Natural killer cell treated with Interleukin-12 subunit alpha and Interleukin-12 subunit beta and Interleukin-15 and Interleukin-18, amount 100 ng/mL, for 72 hours (primary cell): ENCODE measurements around the gene SNX9. TPM values are rescaled to one million over a fixed set of nuclear protein-coding genes. Genes with fewer than 3 reads are reported as not detected.

Experiments
- ATAC-seq, 2 donors: fragments of 150-1000 bp; cut with Tn5 transposase in 1 of 2; sonication (Bioruptor Pico), chemical (Tn5 transposase) in 1 of 2; 2 replicates each; pipeline ENCODE4 v1.10.0; 2021
- DNase-seq: peaks from one replicate; pipeline ENCODE4 v3.0.0; 2022; ENCODE audit warnings: low spot score
- H3K27ac Mint-ChIP-seq, 2 donors: 1 replicate in 1 of 2; 2 replicates in 1 of 2; pipeline ENCODE4 v1.8.0; 2022; ENCODE audit warnings: mixed read lengths in 2 of 2, mild to moderate bottlenecking in 1 of 2, moderate library complexity in 1 of 2
- H3K27me3 Mint-ChIP-seq, 2 donors: 1 replicate in 1 of 2; 2 replicates in 1 of 2; pipeline ENCODE4 v1.8.0; 2022; ENCODE audit warnings: mixed read lengths in 2 of 2
- H3K36me3 Mint-ChIP-seq: one replicate; pipeline ENCODE4 v1.8.0; 2022; ENCODE audit warnings: mixed read lengths
- H3K4me1 Mint-ChIP-seq, 2 donors: 1 replicate in 1 of 2; 2 replicates in 1 of 2; pipeline ENCODE4 v1.8.0; 2022; ENCODE audit warnings: low read depth in 2 of 2, mixed read lengths in 2 of 2, mild to moderate bottlenecking in 1 of 2
- H3K4me3 Mint-ChIP-seq: one replicate; pipeline ENCODE4 v1.8.0; 2022; ENCODE audit warnings: mixed read lengths
- H3K9me3 Mint-ChIP-seq: 2 replicates; pipeline ENCODE4 v1.8.0; 2022; ENCODE audit warnings: mixed read lengths
- total RNA-seq, 2 donors: library from RNA; stranded (reverse); gene quantifications; one replicate each; pipeline ENCODE4 v1.2.3, GENCODE V29; 2022

SNX9 gene
- total RNA-seq, 2 donors from 2014 or later: 5.4 to 14.6 TPM

DNA sequence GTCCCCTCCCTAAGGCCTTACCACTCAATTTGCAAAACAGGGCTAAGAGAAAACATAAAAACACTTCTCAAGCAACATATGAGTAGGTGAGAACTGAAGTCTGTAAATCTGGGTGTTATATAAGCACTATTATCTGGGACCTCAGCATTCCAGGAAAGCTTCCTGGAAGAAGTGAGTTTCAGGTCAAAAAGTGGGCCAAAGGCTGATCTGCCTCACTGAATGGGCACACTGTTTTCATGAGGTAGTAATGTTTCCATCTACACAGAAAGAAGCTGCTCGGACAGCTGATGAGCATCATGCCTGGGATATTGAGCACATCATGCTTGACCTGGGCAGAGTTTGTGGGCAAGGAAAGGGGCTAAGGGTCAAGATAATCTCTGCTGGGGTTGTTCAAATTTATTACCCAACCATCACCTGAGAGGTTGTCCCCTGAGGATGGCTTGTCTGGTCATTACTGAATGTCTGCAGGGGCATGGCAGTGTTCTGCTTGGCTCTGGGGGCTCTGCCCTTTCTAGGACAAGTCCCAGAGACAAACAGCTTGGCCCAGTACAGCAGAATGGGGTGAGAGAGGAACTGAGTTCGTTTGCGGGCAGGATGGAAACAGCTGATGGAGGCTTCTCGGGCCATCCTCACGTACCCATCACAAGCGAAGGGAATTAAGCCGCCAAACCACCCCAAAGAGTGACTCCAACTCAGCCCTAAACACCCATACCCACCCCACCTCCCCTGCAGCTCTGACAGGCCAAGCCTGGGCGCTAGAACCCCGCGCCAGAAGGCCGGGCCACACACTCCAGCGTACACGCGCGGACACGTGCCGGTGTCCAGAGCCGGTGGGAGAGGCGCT lies 157.5 kb downstream of the SNX9 start:
- Mint-ChIP-seq H3K36me3 (no peaks in the 10 kb centered on the region), H3K27me3 (no peaks in the 10 kb centered on the region), H3K9me3 (no peaks in the 10 kb centered on the region), H3K27ac (peak overlapping the region; percentile 1 to 46), H3K4me1 (peaks cover 18 to 23% of the 10 kb centered on the region in 2 donors), H3K4me3 (peak overlapping the region; percentile 70)
- no peak for ATAC-seq
- DNase-seq: no peak

DNA sequence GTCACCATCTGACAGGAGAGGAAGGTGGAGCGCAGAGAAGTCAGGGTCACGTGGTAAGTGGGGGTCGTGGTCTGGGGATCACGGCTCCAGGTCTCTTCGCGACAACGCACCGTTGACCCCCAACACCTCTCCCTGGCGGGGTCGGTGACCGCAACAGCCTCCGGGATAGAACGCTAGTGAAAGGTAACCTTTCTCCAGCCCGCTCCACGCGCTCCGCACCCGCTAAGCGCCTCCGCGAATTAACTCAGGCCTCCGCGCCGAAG lies 158.0 kb downstream of the SNX9 start:
- Mint-ChIP-seq H3K27me3 (no peaks in the 10 kb centered on the region), H3K9me3 (no peaks in the 10 kb centered on the region), H3K36me3 (no peaks in the 10 kb centered on the region), H3K4me3 (peak overlapping the region; percentile 70), H3K27ac (peak overlapping the region; percentile 1 to 46), H3K4me1 (peaks cover 18 to 23% of the 10 kb centered on the region in 2 donors)
- ATAC-seq: no peak
- no peak for DNase-seq

DNA sequence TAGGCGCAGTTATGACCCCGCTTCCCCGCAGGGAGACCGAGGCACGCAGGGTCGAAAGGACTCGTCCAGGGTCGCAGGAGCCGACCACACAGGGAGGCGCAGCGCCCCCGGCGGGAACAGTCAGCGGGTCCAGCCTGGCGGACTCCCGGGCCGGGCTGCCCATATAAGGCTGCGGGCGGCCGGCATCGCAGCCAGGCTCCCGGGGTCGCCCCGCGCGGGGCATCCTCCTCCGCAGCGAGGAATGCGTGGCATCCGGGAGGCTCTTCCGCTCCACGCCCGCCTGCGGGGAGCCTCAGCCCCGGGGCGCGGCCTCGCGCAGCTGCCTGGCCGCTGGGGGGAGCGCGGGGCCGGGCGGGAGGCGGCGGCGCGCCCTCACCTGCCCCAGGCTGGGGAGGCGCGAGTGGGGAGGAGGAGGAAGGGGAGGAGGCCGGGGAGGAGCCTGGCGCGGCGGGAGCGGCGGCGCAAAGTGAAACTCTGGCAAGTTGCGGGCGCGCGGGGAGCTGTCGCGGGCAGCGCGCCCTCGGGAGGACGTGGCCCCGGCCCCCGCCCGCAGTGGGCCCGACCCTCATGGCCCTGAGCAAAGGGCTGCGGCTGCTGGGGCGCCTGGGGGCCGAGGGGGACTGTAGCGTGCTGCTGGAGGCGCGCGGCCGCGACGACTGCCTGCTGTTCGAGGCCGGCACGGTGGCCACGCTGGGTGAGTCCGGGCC lies 158.5 kb downstream of the SNX9 start, which contains the start of gene SYNJ2:
TSS of gene SYNJ2 (plus strand) at position 469 of the 707 bp plus-strand sequence. CDS start at position 568, 99 bp downstream.
- peaks cover 18 to 23% of the 10 kb centered on the region in 2 donors for H3K4me1 Mint-ChIP-seq
- H3K9me3 Mint-ChIP-seq: no peaks in the 10 kb centered on the region
- ATAC-seq (peak; percentile 92 to 95), DNase-seq (peak; percentile 86)
- peak within 1 kb of the TSS; percentile 46 to 51 for H3K27ac Mint-ChIP-seq
- no peaks in the 10 kb centered on the region for H3K27me3 Mint-ChIP-seq
- peak within 1 kb of the TSS; percentile 70 for H3K4me3 Mint-ChIP-seq
- H3K36me3 Mint-ChIP-seq: no peaks in the 10 kb centered on the region

DNA sequence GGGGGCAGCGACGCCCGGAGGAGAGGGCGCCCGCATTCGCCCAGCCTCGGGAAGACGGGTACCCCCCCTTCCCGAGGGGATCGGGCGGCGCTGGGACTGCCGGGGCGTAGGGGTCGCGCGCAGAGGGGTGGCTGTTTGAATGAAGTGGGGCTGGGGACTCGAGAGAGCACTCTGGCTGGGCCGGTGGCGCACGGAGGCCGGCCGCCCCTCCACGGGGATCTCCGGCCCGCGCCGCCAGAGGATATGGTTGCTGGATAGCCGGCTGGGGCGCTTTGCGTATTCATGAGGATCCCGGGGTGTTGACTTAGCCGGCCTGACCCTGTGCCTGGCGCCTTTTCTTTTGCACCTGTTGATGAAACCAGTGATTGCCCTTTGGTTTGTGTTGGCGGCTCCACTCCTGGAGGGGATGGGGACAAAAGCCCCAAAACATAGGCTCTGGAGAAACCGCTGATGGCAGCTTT lies 159.1 kb downstream of the SNX9 start:
- Mint-ChIP-seq H3K4me1 (peaks cover 18 to 23% of the 10 kb centered on the region in 2 donors), H3K27ac (peak overlapping the region; percentile 17 to 51), H3K4me3 (peak overlapping the region; percentile 70), H3K36me3 (no peaks in the 10 kb centered on the region), H3K27me3 (no peaks in the 10 kb centered on the region), H3K9me3 (no peaks in the 10 kb centered on the region)
- ATAC-seq (peak; percentile 29 to 43), DNase-seq (peak; percentile 69)

DNA sequence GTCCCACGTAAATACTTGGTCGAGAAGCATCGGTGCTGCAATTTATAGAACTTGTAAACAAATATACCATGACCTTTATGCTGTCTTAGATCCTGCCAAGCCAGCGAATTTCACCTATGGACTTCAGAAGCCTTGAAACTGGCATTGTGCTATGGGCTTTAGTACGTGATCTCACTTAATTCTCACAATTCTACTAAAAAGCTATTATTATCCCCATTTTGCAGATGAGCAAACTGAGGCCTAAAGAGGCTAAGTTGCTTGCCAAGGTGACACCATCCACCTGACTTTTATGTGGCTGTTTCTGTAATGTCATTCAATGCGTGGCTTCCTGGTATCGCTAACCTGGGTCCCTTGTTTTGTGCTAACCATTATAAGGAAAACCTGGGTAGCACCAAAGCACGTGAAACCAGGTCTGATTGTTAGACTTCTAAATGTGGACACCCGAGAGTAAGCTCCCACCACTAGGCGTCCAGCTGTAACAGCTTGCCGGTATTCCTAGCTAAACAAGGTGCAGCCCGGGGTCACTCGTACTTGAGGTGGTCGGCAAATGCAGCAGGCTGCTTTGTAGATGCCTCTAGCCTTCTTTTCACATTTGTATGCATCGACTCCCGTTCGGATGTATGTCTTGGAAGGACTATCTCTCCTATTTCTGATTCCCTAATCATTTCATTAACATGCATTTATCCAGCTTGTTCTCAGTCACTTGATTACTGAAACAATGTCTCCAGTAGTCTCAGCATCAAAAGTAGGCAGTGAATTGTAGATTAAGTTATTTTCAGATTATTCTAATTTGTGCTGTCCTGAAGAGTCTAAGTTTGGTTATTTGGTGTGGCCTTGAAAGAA lies 159.7 kb downstream of the SNX9 start:
- no peaks in the 10 kb centered on the region for H3K27me3 Mint-ChIP-seq
- H3K9me3 Mint-ChIP-seq: no peaks in the 10 kb centered on the region
- peak overlapping the region; percentile 17 to 51 for H3K27ac Mint-ChIP-seq
- no peak for DNase-seq
- peaks cover 18 to 23% of the 10 kb centered on the region in 2 donors for H3K4me1 Mint-ChIP-seq
- peak overlapping the region; percentile 70 for H3K4me3 Mint-ChIP-seq
- no peaks in the 10 kb centered on the region for H3K36me3 Mint-ChIP-seq
- ATAC-seq: no peak

DNA sequence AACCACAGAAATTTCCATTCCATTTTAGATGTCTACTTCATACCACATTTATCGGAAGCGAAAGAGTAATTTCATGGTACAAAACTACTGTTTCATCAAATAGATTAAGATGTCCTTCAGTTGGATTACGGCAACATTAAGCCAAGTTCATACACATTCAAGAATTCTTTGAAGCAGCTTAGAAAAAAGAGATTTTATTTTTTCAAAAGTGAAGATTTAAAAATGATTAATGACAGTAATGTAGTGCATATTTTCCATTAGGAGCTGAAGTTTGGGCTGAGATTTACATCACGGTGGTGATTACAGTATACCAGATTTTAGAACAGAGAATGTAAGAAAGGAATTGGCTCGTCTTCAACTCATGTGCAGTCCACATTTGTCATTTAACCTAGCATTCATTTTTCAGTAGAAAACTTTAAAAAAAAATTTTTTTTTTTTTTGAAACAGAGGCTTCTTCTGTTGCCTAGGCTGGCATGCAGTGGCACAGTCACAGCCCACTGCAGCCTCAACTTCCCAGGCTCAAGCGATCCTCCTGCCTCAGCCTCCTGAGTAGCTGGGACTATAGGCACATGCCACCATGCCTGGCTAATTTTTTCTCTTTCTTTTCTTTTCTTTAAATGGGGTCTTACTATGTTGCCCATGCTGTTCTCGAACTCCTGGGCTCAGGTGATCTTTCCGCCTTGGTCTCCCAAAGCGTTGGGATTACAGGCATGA lies 160.5 kb downstream of the SNX9 start:
- no peaks in the 10 kb centered on the region for H3K36me3 Mint-ChIP-seq
- ATAC-seq (no peak), DNase-seq (no peak)
- peak overlapping the region; percentile 17 to 51 for H3K27ac Mint-ChIP-seq
- H3K27me3 Mint-ChIP-seq: no peaks in the 10 kb centered on the region
- H3K9me3 Mint-ChIP-seq: no peaks in the 10 kb centered on the region
- H3K4me1 Mint-ChIP-seq: peaks cover 25% of the 10 kb centered on the region in 2 donors
- peak overlapping the region; percentile 70 for H3K4me3 Mint-ChIP-seq

DNA sequence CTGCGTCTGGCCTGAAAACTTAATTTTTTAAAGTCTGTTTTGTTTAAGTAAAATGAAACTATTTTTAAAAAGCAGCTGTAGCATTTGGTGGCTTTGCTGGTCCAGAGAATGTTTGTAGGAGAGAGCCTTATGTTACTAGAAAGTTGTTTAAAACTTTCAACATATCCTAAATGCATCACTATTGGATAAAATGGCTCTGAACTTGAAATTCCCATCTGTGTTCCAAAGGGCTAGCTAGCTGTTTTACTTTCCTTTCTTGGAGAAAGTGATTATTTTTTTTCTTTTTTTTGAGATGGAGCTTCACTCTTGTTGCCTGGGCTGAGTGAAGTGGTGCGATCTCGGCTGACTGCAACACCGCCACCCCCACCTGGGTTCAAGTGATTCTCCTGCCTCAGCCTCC lies 161.1 kb downstream of the SNX9 start:
- Mint-ChIP-seq H3K27me3 (no peaks in the 10 kb centered on the region), H3K36me3 (no peaks in the 10 kb centered on the region), H3K9me3 (no peaks in the 10 kb centered on the region), H3K4me3 (peak overlapping the region; percentile 50), H3K27ac (peak overlapping the region in 1 of 2 donors; percentile 51), H3K4me1 (peaks cover 28 to 30% of the 10 kb centered on the region in 2 donors)
- ATAC-seq: no peak
- no peak for DNase-seq

DNA sequence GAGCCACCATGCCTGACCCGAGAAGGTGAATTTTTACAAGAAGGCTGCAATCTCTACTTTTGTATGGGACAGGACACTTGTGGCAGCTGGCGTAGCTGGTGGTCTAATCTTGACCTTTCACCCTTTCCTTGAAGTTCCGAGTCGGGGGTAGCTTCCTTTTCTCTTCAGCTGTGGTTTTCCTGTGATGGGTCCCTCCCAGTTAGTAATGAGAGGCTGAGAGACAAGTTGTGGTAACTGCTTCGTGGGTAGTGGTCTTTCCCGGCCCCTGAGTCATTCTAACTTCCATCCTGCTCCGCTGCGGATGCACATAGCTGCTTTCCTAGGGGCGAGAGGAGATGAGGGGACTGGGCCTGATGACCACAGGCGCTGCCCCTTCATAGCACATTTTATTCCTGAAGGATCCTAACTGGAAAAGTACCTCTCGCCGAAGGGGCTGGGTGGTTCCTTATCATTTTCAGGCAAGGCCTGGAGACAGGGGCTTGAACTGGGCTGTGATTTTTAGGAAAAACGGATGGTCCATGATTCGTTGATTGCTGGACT lies 161.7 kb downstream of the SNX9 start:
- ATAC-seq: no peak

DNA sequence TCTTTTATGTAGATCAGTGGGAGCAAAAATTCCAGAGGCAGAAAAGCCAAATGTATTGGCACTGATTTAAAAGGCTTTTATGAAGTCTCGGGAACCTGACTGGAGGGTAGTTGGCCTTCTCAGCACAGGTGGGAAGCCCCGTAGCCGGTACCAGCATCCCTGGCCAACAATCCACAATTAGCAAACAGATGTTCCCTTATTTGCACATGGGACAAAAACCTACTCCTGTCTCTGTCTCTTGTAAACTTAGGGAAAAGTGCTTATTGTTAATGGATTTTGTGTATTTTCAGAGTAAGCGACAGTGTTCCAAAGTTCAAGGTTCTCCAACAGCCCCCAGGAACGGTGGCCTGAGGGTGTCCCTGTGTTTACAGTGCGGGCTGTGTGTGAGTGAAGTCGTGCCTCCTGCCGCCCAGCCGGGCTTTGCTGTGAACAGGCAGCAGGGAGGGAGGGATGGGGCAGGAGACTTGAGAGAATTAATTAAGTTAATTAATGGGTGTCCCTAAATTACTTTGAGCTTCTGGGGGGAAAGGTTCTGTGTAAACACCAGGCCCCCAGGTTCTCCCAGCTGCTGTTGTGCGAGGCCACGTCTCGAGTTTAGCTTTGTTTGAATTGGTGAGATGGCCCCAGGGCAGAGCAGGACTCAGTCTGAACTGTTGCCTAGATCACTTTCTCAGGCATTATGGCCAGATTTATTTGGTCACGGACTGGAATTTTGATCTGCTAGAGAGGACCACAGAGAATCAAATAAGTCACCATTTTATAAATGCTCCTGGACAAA lies 162.5 kb downstream of the SNX9 start:
- peaks cover 30 to 33% of the 10 kb centered on the region in 2 donors for H3K4me1 Mint-ChIP-seq
- peak overlapping the region in 1 of 2 donors; percentile 51 for H3K27ac Mint-ChIP-seq
- H3K9me3 Mint-ChIP-seq: no peaks in the 10 kb centered on the region
- no peaks in the 10 kb centered on the region for H3K27me3 Mint-ChIP-seq
- H3K4me3 Mint-ChIP-seq: peak overlapping the region; percentile 50
- ATAC-seq: no peak
- no peak for DNase-seq
- H3K36me3 Mint-ChIP-seq: no peaks in the 10 kb centered on the region

More for the DNA sequence above, 161.7 kb downstream of the SNX9 start:
- Mint-ChIP-seq H3K27me3 (no peaks in the 10 kb centered on the region), H3K4me1 (peaks cover 28 to 32% of the 10 kb centered on the region in 2 donors), H3K36me3 (no peaks in the 10 kb centered on the region), H3K27ac (peak overlapping the region in 1 of 2 donors; percentile 51), H3K4me3 (peak overlapping the region; percentile 50), H3K9me3 (no peaks in the 10 kb centered on the region)
- DNase-seq: no peak

DNA sequence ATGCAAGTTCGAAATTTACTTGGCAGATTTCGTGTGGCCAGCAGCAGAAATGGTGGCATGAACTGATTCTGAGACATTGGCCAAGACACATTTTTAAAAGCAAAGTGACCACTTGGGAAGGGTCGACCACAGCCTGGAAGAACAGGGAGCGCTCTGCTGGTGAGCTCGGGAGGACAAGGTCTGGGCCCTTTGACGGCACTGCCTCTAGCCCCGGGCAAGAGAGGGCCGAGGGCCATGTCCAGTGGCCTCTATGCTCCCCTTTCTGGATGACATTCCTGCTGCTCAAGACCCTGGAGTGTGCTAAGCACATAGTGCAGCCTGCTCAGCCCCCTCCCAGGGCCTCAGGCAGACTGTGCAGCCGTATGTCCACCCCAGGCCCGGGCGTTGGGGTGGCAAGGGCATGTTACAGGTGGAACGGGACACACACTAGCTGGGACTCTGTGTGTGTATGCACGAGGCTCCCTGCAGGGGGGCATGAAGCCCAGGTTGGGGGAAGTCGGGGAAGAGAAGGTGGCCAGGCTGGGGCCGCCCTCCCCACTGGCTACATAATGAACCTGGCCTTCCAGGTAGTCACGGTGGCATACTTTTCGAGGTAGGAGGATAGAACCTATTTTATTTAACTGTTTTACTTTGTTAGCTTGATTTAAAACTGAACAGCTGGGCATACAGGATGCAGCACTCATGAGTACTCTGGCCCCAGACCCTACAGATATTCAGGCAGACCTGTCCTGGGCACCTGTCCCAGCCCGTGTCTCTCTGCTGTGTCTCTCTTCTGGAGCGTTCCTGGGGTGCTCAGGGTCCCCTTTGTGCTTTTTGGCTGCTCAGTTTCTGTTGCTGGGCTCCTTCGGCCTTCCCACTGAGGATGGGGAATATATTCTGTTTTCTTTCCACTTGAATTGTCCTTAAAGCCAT lies 165.0 kb downstream of the SNX9 start:
- DNase-seq (no peak), ATAC-seq (peak in 1 of 2 donors; percentile 31)
- Mint-ChIP-seq H3K36me3 (no peaks in the 10 kb centered on the region), H3K27me3 (no peaks in the 10 kb centered on the region), H3K4me3 (no peak overlapping the region), H3K27ac (peak overlapping the region in 1 of 2 donors; percentile 63), H3K9me3 (no peaks in the 10 kb centered on the region), H3K4me1 (peaks cover 30 to 34% of the 10 kb centered on the region in 2 donors)

DNA sequence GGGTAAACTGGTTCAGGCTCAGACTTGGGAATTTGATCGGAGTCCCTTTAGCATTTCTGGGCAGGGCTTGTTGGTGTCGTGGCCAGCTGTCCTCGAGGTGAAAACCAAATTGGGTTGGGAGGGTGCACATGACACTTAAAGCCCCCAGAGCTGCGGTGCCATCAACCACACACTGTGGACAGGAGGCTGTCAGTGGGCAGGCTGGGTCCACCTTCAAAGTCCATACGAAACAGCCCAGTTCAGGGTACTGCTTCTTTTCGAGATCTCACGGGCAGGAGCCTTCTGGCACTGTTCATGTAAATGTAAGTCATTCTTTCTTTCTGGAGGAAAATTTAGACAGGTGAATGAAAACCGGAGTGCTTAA lies 165.6 kb downstream of the SNX9 start:
- H3K36me3 Mint-ChIP-seq: no peaks in the 10 kb centered on the region
- no peak overlapping the region for H3K4me3 Mint-ChIP-seq
- peaks cover 27 to 34% of the 10 kb centered on the region in 2 donors for H3K4me1 Mint-ChIP-seq
- H3K27me3 Mint-ChIP-seq: no peaks in the 10 kb centered on the region
- no peak overlapping the region for H3K27ac Mint-ChIP-seq
- no peak for DNase-seq
- ATAC-seq: no peak
- no peaks in the 10 kb centered on the region for H3K9me3 Mint-ChIP-seq
